Neural cell (in vitro differentiated cells): ENCODE measurements around the gene PSMA7. TPM values are rescaled to one million over a fixed set of nuclear protein-coding genes. Genes with fewer than 3 reads are reported as not detected.

ENCODE experiments used
- H2AFZ ChIP-seq: fragments of 200-600, 300-800 bp; sonication (generic), shearing (Covaris generic); 2 replicates; pipeline ENCODE4 v1.6.0; 2014; ENCODE audit warnings: low read depth, mild to moderate bottlenecking, antibody characterized with exemption, low read length, moderate library complexity
- H3F3A ChIP-seq: fragments of 200-600 bp; shearing (Covaris generic); 2 replicates; pipeline ENCODE4 v1.6.1; 2016; ENCODE audit warnings: mild to moderate bottlenecking, moderate library complexity, mixed read lengths, antibody characterized with exemption, low read length; ENCODE audit not compliant: insufficient read depth, poor library complexity, severe bottlenecking
- H3K27ac ChIP-seq: fragments of 200-600, 300-800 bp; sonication (generic), shearing (Covaris generic); 2 replicates; pipeline ENCODE4 v1.5.1; 2014; ENCODE audit warnings: mild to moderate bottlenecking, low read length, moderate library complexity
- H3K27me3 ChIP-seq: fragments of 300-800, 200-600 bp; sonication (generic), shearing (Covaris generic); 2 replicates; pipeline ENCODE4 v1.6.0; 2014; ENCODE audit warnings: mild to moderate bottlenecking, low read depth, low read length, moderate library complexity; ENCODE audit not compliant: insufficient read depth
- H3K36me3 ChIP-seq: fragments of 300-800, 200-600 bp; sonication (generic), shearing (Covaris generic); 2 replicates; pipeline ENCODE4 v1.5.1; 2014; ENCODE audit warnings: mild to moderate bottlenecking, antibody characterized with exemption, low read length, moderate library complexity; ENCODE audit not compliant: insufficient read depth
- H3K4me2 ChIP-seq: fragments of 300-800, 200-600 bp; sonication (generic), shearing (Covaris generic); 2 replicates; pipeline ENCODE4 v1.6.0; 2014; ENCODE audit warnings: mild to moderate bottlenecking, low read length
- H3K4me3 ChIP-seq: fragments of 300-800, 200-600 bp; sonication (generic), shearing (Covaris generic); 2 replicates; pipeline ENCODE4 v1.5.1; 2014; ENCODE audit warnings: mild to moderate bottlenecking, low read length, moderate library complexity
- H3K79me2 ChIP-seq: fragments of 200-600 bp; shearing (Covaris generic); replicated peaks from 2 replicates; pipeline ENCODE4 v1.6.0; 2014; ENCODE audit warnings: mild to moderate bottlenecking, low read length, moderate library complexity; ENCODE audit not compliant: insufficient read depth
- H3K9ac ChIP-seq: fragments of 300-800, 200-600 bp; sonication (generic), shearing (Covaris generic); 2 replicates; pipeline ENCODE4 v1.6.1; 2016; ENCODE audit warnings: mild to moderate bottlenecking, low read length, mixed read lengths
- H3K9me2 ChIP-seq: fragments of 200-600 bp; shearing (Covaris generic); 2 replicates; pipeline ENCODE4 v1.6.1; 2016; ENCODE audit warnings: mild to moderate bottlenecking, low read length, mixed read lengths; ENCODE audit not compliant: insufficient read depth
- H3K9me3 ChIP-seq: fragments of 200-600, 300-800 bp; sonication (generic), shearing (Covaris generic); 2 replicates; pipeline ENCODE4 v1.6.1; 2016; ENCODE audit warnings: mild to moderate bottlenecking, mixed run types, low read length, moderate library complexity, mixed read lengths
- H4K20me1 ChIP-seq: fragments of 200-600 bp; shearing (Covaris generic); 2 replicates; pipeline ENCODE4 v1.6.1; 2016; ENCODE audit warnings: mild to moderate bottlenecking, mixed run types; ENCODE audit not compliant: insufficient read depth
- CTCF ChIP-seq: fragments of 450-650 bp; IDR thresholded peaks from 2 replicates; pipeline ENCODE4 v1.5.1; 2014; ENCODE audit warnings: antibody characterized with exemption, mild to moderate bottlenecking, moderate library complexity; ENCODE audit not compliant: poor library complexity, severe bottlenecking
- EP300 ChIP-seq: fragments of 450-650 bp; conservative IDR thresholded peaks from 2 replicates; pipeline ENCODE4 v1.6.1; 2014; ENCODE audit warnings: antibody characterized with exemption, mild to moderate bottlenecking, moderate library complexity; ENCODE audit not compliant: poor library complexity, severe bottlenecking
- EZH2 ChIP-seq: fragments of 200-600, 300-800 bp; shearing (Covaris generic), sonication (generic); IDR thresholded peaks from 2 replicates; pipeline ENCODE4 v1.6.1; 2014; ENCODE audit warnings: antibody characterized with exemption, low read length, borderline replicate concordance, mild to moderate bottlenecking; ENCODE audit not compliant: insufficient read depth, poor library complexity, severe bottlenecking
- MXI1 ChIP-seq: fragments of 450-650 bp; conservative IDR thresholded peaks from 2 replicates; pipeline ENCODE4 v1.6.1; 2014; ENCODE audit warnings: antibody characterized with exemption, mild to moderate bottlenecking; ENCODE audit not compliant: poor library complexity, severe bottlenecking
- POLR2AphosphoS5 ChIP-seq: IDR thresholded peaks from 2 replicates; pipeline ENCODE4 v1.6.1; 2012
- RAD21 ChIP-seq: fragments of 450-650 bp; conservative IDR thresholded peaks from 2 replicates; pipeline ENCODE4 v1.6.1; 2014; ENCODE audit warnings: antibody characterized with exemption, mild to moderate bottlenecking, moderate library complexity
- REST ChIP-seq: IDR thresholded peaks from 2 replicates; pipeline ENCODE4 v1.6.1; 2012; ENCODE audit warnings: borderline replicate concordance
- SMC3 ChIP-seq: fragments of 450-650 bp; conservative IDR thresholded peaks from 2 replicates; pipeline ENCODE4 v1.6.1; 2014; ENCODE audit warnings: antibody characterized with exemption, mild to moderate bottlenecking, moderate library complexity; ENCODE audit not compliant: poor library complexity
- TAF1 ChIP-seq: IDR thresholded peaks from 2 replicates; pipeline ENCODE4 v1.6.1; 2012; ENCODE audit warnings: low read depth
- polyA plus RNA-seq: library from polyadenylated mRNA; depleted of rRNA; stranded (reverse); fragments of >200 nt; gene quantifications from 2 replicates; pipeline ENCODE4 v1.2.3, GENCODE V29; 2014

The PSMA7 gene
- polyA plus RNA-seq, 1 donor from 2014 or later, result 874 TPM

GRCh38 chr20:62114894-62115293, 28.3 kb downstream of the PSMA7 start:
- TF ChIP-seq POLR2AphosphoS5, result no peak
- TF ChIP-seq MXI1, result no peak
- TF ChIP-seq TAF1, result no peak
- TF ChIP-seq SMC3, result no peak
- no peak for TF ChIP-seq CTCF
- TF ChIP-seq REST, result no peak
- TF ChIP-seq EZH2, result no peak
- no peak for TF ChIP-seq RAD21
- TF ChIP-seq EP300, result no peak
- Histone ChIP-seq H3K79me2 (no peaks in the 10 kb centered on the region), H3K9me3 (no peaks in the 10 kb centered on the region), H3K27ac (no peak overlapping the region), H3K27me3 (no peaks in the 10 kb centered on the region), H4K20me1 (no peaks in the 10 kb centered on the region), H2AFZ (no peak overlapping the region), H3K9ac (no peak overlapping the region), H3K4me3 (no peak overlapping the region), H3K36me3 (no peaks in the 10 kb centered on the region), H3K4me2 (no peak overlapping the region), H3F3A (no peaks in the 10 kb centered on the region), H3K9me2 (no peaks in the 10 kb centered on the region)

GRCh38 chr20:62112368-62112767, 30.8 kb downstream of the PSMA7 start:
- Histone ChIP-seq H4K20me1 (no peaks in the 10 kb centered on the region), H3F3A (no peaks in the 10 kb centered on the region), H3K36me3 (no peaks in the 10 kb centered on the region), H3K9me2 (no peaks in the 10 kb centered on the region), H3K4me2 (no peak overlapping the region), H3K27ac (no peak overlapping the region), H3K27me3 (no peaks in the 10 kb centered on the region), H3K9ac (no peak overlapping the region), H2AFZ (no peak overlapping the region), H3K4me3 (no peak overlapping the region), H3K79me2 (no peaks in the 10 kb centered on the region), H3K9me3 (peaks cover 7% of the 10 kb centered on the region)
- TF ChIP-seq EZH2 (no peak), EP300 (no peak), RAD21 (no peak), CTCF (no peak), POLR2AphosphoS5 (no peak), MXI1 (no peak), TAF1 (no peak), REST (no peak), SMC3 (no peak)
